Measurements from ENCODE around the gene NDC1.

DNA sequence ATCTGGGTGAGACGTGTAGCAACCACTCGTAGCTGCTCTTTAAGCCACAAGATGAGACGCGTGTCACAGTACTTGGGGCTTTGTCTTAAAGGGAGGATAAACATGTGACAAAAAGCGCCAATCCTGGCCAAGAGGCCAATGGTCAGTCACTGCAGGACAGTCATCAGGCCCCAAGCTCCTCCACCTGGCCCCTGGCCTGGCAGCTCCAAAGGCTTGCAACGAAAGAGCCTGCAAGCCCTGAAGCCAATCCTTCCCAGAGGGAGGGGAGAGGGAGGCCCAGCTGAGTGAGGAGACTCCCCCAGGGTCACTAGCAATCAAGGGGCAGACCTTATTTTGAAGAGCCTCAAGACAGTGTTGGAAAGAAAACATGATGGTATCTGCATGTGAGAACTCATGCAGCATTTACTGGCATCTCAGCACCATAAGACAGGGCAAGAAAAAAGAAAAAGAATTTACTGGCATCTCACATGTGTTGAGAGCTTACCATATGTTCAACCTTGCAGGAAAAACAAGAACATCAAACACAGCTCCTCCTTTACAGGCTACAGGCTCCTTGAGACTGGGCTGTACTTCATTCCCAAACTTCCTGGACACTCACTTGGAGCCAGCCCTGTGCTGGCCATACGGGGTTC, 110.5 kb downstream of the NDC1 start:
- TF ChIP-seq, protein P1, sequence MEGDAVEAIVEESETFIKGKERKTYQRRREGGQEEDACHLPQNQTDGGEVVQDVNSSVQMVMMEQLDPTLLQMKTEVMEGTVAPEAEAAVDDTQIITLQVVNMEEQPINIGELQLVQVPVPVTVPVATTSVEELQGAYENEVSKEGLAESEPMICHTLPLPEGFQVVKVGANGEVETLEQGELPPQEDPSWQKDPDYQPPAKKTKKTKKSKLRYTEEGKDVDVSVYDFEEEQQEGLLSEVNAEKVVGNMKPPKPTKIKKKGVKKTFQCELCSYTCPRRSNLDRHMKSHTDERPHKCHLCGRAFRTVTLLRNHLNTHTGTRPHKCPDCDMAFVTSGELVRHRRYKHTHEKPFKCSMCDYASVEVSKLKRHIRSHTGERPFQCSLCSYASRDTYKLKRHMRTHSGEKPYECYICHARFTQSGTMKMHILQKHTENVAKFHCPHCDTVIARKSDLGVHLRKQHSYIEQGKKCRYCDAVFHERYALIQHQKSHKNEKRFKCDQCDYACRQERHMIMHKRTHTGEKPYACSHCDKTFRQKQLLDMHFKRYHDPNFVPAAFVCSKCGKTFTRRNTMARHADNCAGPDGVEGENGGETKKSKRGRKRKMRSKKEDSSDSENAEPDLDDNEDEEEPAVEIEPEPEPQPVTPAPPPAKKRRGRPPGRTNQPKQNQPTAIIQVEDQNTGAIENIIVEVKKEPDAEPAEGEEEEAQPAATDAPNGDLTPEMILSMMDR (IDR thresholded peaks at IDR 0.05) = no peak
- no peak for TF ChIP-seq POLR2AphosphoS5 (IDR thresholded peaks at IDR 0.05; ENCODE audit: insufficient read depth in 1 of 2, low read depth in 1 of 2)
- no peak for TF ChIP-seq POLR2A (IDR thresholded peaks at IDR 0.05)
